HG03521 (cell line): ENCODE measurements around the gene INHA.

Experiments used
- ATAC-seq: cut with Tn5 transposase; IDR thresholded peaks from one replicate; pipeline ENCODE4 v1.9.1; 2021; ENCODE audit warnings: mild to moderate bottlenecking, moderate library complexity; ENCODE audit not compliant: unreplicated experiment

The INHA gene

GRCh38 chr2:219557791-219558785 lies 14.0 kb upstream of the INHA start:
- ATAC-seq: no peak

GRCh38 chr2:219559156-219559915 lies 12.8 kb upstream of the INHA start:
- no peak for ATAC-seq

- ATAC-seq: no peak
Measured at GRCh38 chr2:219560037-219560892, 11.8 kb upstream of the INHA start.

GRCh38 chr2:219560893-219561178 lies 11.3 kb upstream of the INHA start:
- ATAC-seq: no peak

- no peak for ATAC-seq
Measured at GRCh38 chr2:219561179-219562048, 10.7 kb upstream of the INHA start.

GRCh38 chr2:219562049-219563020 lies 9.8 kb upstream of the INHA start:
- ATAC-seq: no peak

GRCh38 chr2:219563271-219563928 lies 8.7 kb upstream of the INHA start:
- no peak for ATAC-seq

- no peak for ATAC-seq
Measured at GRCh38 chr2:219565130-219566080, 6.7 kb upstream of the INHA start.

GRCh38 chr2:219566640-219567039 lies 5.5 kb upstream of the INHA start:
- no peak for ATAC-seq

- no peak for ATAC-seq
Measured at GRCh38 chr2:219567131-219567530, 5.0 kb upstream of the INHA start.

- no peak for ATAC-seq
Measured at GRCh38 chr2:219567791-219568361, 4.2 kb upstream of the INHA start.

- no peak for ATAC-seq
Measured at GRCh38 chr2:219569041-219569440, 3.1 kb upstream of the INHA start.

GRCh38 chr2:219569635-219570034 lies 2.5 kb upstream of the INHA start:
- no peak for ATAC-seq

- no peak for ATAC-seq
Measured at GRCh38 chr2:219570194-219570923, 1.8 kb upstream of the INHA start.

GRCh38 chr2:219570924-219571310 lies 1.2 kb upstream of the INHA start:
- no peak for ATAC-seq
